ENCODE results near the gene DDX5. TPM values are rescaled to one million over a fixed set of nuclear protein-coding genes. Genes with fewer than 3 reads are reported as not detected.

DDX5 gene
- total and polyA plus RNA-seq, 2 of the 13 experiments (the other 11 are each of a cell fraction or from before 2014, with no cell fraction given): 503 to 684 TPM

- TF ChIP-seq DR1 (CRISPR knock-in tag; IDR thresholded peaks at IDR 0.05) (peak; percentile 57), HOMEZ (CRISPR knock-in tag; IDR thresholded peaks at IDR 0.05; ENCODE audit: low read depth) (peak; percentile 67), GTF2F1 (IDR thresholded peaks at IDR 0.05; ENCODE audit: low read length) (0 out of 2 replicates have a peak, but pooled peaks have one; percentile 28), ERF (CRISPR knock-in tag; IDR thresholded peaks at IDR 0.05) (peak; percentile 94), SIX4 (CRISPR knock-in tag; IDR thresholded peaks at IDR 0.05) (peak; percentile 51; the same call in 1 of the 2 replicates), NCOA1 (CRISPR knock-in tag; IDR thresholded peaks at IDR 0.05) (no peak; the same call in 1 of the 2 replicates), BCL6 (CRISPR knock-in tag; IDR thresholded peaks at IDR 0.05) (no peak), TCF7L2 (IDR thresholded peaks at IDR 0.05; ENCODE audit: low read depth, low read length) (no peak), ZNF547 (CRISPR knock-in tag; IDR thresholded peaks at IDR 0.05) (peak; percentile 40), PBX2 (CRISPR knock-in tag; IDR thresholded peaks at IDR 0.05) (no peak; the same call in 1 of the 2 replicates), PCBP2 (optimal IDR thresholded peaks at IDR 0.05; ENCODE audit: low read depth, low read length, poor library complexity, severe bottlenecking) (no peak), SOX5 (CRISPR knock-in tag; IDR thresholded peaks at IDR 0.05; ENCODE audit: borderline replicate concordance) (no peak), NAIF1 (CRISPR knock-in tag; IDR thresholded peaks at IDR 0.05; ENCODE audit: borderline replicate concordance) (peak; percentile 82; the same call in 1 of the 2 replicates), DZIP1 (CRISPR knock-in tag; IDR thresholded peaks at IDR 0.05) (peak; percentile 95; the same call in 1 of the 2 replicates), ZNF225 (CRISPR knock-in tag; IDR thresholded peaks at IDR 0.05) (peak; percentile 91), ZNF274 (CRISPR knock-in tag; IDR thresholded peaks at IDR 0.05) (peak; percentile 76), PLSCR1 (CRISPR knock-in tag; IDR thresholded peaks at IDR 0.05; ENCODE audit: borderline replicate concordance) (no peak), ZNF792 (CRISPR knock-in tag; IDR thresholded peaks at IDR 0.05) (peak; percentile 80; the same call in 1 of the 2 replicates), PAXIP1 (CRISPR knock-in tag; conservative IDR thresholded peaks at IDR 0.05) (0 out of 2 replicates have a peak, but pooled peaks have one; percentile 51), ZNF34 (CRISPR knock-in tag; IDR thresholded peaks at IDR 0.05; ENCODE audit: borderline replicate concordance) (peak; percentile 87; the same call in 1 of the 2 replicates)
Measured at GRCh38 chr17:64496786-64497564, 9.1 kb downstream of the DDX5 start, which contains the start of gene POLG2 (continued).

All from HepG2 (cell line).